ENCODE measurements around the gene DEPP1.

The DEPP1 gene

DNA sequence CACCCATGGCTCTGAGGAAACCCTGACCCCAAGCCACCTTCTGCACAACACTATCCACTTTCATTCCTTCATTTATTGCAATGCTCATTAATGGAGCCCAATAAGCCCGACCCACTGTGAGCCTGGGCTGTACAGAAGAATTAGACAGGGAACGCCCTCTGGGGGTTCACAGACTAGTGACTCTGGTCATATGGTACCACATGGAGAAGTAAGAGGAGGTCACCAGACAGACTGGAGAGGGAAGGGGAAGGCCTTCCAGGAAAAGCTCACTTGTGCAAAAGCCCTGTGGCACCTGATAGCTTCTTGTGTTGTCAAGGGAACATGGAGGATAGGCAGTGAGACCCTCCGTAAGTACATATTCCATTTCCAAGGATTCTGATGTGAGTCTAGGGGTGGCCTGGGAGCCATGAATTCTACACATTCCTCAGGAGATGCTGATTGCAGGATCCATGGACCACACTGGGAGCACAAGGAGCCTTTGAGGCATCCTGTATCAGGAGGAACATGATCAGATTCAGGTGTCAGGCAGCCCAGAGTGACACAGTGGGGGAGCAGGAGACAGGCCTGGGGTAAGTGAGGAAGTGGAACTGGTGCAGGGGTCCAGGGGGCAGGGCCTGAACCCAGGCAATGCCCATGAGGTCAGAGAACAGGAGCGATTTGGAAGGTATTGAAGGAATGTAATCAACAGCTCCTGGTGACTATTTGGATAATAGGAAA, 47.5 kb downstream of the DEPP1 start:
- no peak for DNase-seq

DNA sequence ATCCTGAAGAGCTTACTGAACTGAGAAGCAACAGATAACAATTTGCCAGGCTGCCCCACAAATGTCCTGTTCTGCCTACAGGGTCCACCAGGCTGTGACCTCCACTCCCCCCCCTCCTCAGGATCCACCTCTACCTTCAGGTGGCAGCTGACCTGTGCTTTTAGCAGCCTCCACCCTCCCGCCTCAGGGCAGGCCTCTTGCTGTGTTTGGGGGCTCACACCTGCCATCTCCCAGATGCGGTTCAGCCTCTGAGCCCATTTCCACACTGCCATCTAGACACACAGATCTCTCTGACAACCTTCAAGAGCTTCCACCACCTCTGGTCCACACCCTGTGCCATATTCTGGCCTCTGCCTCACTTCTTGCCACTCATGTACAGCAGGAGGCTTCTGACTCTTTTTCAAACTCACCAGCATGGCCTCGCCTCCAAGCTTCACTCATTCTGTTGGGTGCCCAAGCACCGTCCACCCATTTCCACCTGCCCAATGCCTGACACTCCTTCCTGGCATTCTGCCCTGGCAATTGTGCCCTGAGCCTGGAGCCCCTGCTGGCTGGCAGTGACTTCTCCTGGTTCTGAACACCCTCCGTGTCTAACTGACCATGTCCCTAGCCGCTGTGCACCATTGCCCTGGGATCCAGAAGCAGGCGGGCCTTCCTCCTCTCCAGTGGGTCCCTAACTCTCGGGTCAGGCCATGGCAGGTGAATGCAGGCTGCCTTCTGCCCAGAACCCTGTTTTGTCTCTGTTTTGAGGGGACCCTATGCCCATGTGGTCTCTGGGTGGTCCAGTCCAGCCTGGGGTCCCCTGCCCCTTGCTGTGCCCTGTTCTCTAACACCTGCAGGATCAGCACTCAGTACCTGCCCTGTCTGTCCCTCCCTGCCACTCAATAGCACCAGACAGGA, 49.0 kb downstream of the DEPP1 start:
- DNase-seq = no peak

DNA sequence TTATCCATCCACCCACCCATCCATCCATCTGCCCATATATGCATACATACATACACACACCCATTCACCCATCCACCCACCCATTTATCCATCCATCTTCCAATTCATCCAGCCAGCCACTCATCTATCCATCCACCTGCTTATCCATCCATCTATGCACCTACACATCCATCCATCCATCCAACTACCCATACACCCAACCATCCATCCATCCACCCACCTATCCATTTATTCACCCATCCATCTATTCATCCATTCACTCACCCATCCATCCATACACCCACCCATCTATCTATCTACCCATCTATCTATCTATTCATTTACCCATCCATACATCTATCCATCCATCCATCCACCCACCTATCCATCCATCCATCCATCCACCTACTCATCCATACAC, 50.1 kb downstream of the DEPP1 start:
- no peak for DNase-seq

DNA sequence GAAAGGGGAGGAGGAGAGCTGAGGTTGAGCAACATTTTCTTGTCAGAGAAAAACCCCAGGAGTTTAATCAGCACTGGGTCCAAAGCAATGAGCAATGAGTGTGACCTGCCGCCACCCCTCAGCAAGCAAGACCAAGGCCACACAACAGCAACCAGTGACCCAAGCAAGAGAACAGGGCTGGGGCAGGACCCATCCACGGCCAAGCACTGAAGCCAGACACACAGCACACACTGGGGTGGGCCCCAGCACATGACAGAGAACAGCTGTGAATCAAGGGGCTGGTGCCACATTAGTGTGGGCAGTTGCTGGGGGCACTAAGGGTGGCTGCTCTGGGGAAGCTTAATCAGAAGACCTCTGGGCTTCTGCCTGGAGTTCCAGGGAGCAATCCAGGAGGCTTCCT, 51.3 kb downstream of the DEPP1 start:
- DNase-seq = no peak

DNA sequence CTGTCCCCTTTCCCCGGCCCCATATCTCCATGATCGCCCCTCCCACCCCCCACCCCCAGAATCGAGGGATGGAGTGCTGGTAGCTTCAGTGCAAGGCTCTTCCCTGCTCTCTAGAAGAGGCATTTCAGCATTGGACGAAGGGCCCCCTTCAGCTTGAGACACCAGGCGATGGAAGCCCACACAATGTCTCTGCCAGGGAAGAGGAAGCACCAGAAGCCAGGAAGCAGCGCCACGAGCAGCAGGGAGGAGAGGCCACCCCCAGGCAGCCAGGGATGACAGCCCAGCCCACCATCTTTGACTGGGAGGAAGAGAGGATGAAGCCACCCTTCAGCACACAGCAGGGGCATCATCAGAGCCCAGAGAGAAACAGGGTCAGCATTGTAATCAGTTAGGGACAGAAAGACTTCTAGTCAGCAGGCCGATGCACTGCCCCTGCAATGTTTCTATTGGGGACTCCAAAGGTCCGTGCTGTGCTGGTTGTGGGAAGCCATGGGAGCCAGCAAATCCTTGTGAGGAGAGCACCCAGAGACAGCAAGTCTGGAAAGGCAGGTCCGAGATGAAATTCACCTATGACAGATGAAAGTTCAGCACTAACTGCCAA, 51.8 kb downstream of the DEPP1 start:
- DNase-seq = no peak
